RWPE1 (cell line): Measurements from ENCODE around the gene DNMT3B.

Source experiments
- CTCF ChIA-PET: fragments of 350-600 bp; sonication (Branson Sonifier 250); formaldehyde crosslinking; extraction: SDS; loops from one replicate; lab custom pipeline; 2021; lab: Yijun Ruan, JAX
- POLR2A ChIA-PET: fragments of 400-600 bp; formaldehyde crosslinking; extraction: SDS; loops from one replicate; lab custom pipeline; 2020; ENCODE audit warnings: antibody characterized with exemption; ENCODE audit not compliant: low non-redundant PET; lab: Yijun Ruan, JAX
- DNase-seq: peaks from one replicate; pipeline ENCODE4 v3.0.0; 2012; ENCODE audit warnings: low spot score
- H3K27ac ChIP-seq: fragments of 450-650 bp; 2 replicates; pipeline ENCODE4 v1.5.1; 2017
- TF ChIP-seq, protein P1 (sequence below): fragments of 450-650 bp; conservative IDR thresholded peaks from 2 replicates; pipeline ENCODE4 v1.5.1; 2017; ENCODE audit warnings: low read depth, mild to moderate bottlenecking

Gene DNMT3B

DNA sequence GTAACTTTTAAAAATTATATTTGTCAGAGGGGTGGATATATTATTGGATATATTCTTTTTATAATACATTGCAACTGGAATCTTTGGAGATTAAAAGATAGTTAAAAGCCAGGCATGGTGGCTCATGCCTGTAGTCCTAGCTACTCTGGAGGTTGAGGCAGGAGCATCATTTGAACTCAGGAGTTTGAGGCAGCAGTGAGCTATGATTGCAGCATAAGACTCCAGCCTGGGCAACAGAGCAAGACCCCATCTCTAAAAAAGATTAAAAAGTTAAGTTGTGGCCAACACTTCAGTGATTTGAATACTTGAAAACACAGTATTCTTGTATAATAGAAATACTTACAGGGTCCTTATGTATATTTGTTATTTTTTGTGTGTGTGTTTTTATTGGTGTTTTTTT, 72.8 kb downstream of the DNMT3B start:
- POLR2A ChIA-PET = interaction anchor here (0.7 kb wide), 1 partner anchor 66 kb away, joined by 9 read pairs; no protein-coding TSS in a partner anchor
- no peak for DNase-seq
- CTCF ChIA-PET = interaction anchor here (0.6 kb wide), 1 partner anchor 19 kb away, joined by 3 read pairs; no protein-coding TSS in a partner anchor
- H3K27ac ChIP-seq = no peak overlapping the region
- TF ChIP-seq, protein P1, sequence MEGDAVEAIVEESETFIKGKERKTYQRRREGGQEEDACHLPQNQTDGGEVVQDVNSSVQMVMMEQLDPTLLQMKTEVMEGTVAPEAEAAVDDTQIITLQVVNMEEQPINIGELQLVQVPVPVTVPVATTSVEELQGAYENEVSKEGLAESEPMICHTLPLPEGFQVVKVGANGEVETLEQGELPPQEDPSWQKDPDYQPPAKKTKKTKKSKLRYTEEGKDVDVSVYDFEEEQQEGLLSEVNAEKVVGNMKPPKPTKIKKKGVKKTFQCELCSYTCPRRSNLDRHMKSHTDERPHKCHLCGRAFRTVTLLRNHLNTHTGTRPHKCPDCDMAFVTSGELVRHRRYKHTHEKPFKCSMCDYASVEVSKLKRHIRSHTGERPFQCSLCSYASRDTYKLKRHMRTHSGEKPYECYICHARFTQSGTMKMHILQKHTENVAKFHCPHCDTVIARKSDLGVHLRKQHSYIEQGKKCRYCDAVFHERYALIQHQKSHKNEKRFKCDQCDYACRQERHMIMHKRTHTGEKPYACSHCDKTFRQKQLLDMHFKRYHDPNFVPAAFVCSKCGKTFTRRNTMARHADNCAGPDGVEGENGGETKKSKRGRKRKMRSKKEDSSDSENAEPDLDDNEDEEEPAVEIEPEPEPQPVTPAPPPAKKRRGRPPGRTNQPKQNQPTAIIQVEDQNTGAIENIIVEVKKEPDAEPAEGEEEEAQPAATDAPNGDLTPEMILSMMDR = no peak

DNA sequence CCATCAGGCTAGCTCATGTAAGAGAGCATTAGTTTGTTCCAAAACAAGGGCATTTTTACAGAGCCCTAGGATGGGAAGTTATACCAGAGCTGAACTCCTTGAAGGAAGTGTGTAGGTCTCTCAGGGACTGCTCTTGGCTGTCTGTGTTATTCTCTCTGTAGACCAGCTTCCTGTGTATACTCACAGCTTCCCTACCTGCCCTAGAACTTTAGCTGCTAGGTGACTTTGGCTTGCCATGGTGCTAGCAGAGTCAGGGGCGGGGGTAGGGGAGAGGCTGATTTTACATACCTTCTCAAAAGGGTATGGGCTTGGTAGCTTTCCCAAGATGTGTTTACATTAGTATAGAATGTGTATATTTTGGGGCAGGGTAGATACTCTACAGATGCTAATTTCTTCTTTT, 75.0 kb downstream of the DNMT3B start:
- ChIA-PET CTCF (interaction anchor here (0.6 to 1.5 kb wide), 3 partner anchors 47 to 520 kb away, joined by 3 to 7 read pairs (median 4); no protein-coding TSS in a partner anchor), POLR2A (no interaction called here)
- H3K27ac ChIP-seq = no peak overlapping the region
- TF ChIP-seq, protein P1 = no peak
- DNase-seq = no peak

DNA sequence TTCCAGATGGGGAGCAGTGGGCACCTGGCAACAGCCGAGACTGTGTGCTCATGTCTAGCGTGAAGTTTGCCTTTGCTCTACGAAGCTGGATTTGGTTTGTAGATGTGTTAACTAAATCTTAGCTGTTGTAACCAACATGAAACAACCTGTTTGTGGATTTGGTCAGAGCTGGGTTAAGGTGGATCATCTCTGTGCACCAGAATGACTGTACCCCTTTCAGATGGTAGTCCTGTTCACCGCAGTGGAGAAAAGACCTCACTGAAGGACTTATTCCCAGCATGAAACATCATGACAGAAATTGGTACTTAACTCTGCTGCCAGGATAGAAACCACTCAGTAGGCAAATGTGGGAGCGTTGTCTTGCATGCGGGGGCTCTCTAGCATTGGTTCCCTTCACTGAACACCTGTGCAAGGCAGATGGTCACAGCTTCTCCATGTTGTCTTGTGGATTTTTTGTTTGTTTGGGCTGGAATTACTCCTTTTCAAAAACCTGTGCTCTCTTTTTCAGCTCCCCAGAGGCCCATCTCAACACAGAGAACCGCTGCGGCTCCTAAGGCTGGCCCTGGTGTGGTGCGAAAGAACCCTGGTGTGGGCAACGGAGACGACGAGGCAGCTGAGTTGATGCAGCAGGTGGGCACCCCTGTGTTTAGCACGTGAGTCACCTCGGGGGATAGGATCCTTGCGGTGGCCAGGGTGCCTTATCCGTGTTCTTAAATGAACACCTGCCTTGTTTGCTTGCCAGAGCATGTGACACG, 77.2 kb downstream of the DNMT3B start:
- CTCF ChIA-PET = no interaction called here
- no peak for DNase-seq
- POLR2A ChIA-PET = no interaction called here

DNA sequence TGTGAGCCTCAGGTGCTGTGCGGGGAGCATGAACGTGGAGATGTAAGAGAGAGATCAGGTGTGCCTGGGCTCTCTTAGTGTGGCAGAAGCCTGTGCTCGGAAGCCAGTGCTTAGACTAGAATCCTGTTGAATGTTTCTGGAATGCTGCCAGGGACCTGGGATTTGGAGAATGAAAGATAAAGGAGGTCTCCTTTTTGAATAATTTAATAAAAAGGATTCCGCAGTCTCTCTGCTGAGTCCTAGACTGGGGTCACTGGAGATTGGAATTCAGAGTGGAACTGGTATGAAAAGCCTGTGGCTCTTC, 77.7 kb downstream of the DNMT3B start:
- TF ChIP-seq, protein P1 = no peak
- no peak overlapping the region for H3K27ac ChIP-seq
- ChIA-PET CTCF (no interaction called here), POLR2A (no interaction called here)
- DNase-seq = no peak

More for the DNA sequence above, 77.2 kb downstream of the DNMT3B start:
- no peak overlapping the region for H3K27ac ChIP-seq
- TF ChIP-seq, protein P1 = no peak

DNA sequence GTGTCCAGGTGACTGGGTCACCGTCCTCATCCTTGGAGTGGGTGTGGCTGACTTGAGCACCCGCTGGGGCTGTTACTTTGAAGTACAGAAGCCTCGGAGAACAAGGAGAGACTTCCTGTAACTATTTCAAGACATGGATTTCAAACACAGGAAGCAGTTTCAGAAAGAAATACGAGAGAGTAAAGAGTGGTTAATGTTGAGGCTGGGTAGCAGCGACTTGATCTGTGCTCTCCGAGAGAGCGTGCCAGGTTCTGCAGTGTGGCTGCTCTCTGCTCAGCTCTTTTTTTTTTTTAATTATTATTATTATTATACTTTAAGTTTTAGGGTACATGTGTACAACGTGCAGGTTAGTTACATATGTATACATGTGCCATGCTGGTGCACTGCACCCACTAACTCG, 79.0 kb downstream of the DNMT3B start:
- no peak for DNase-seq
- H3K27ac ChIP-seq = no peak overlapping the region
- CTCF ChIA-PET = interaction anchor here (0.7 kb wide), 1 partner anchor 16 kb away, joined by 5 read pairs; no protein-coding TSS in a partner anchor
- POLR2A ChIA-PET = no interaction called here
- TF ChIP-seq, protein P1 = no peak

DNA sequence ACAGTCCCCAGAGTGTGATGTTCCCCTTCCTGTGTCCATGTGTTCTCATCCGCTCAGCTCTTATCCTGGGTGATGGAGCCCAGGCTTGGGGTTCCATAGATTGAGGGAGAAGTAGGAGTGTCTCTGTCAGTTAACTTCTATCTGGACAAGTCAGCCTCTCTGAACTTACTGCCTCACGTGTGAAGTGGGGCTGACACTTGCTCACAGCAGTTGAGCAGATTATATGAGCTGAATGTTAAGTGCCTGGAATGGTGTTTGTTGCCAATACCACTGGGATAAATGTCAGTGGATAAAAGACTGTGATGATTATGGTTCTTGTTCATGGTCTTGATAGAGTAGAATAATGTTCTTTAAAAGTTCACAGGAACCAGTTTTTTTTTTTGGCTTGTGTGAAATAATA, 79.4 kb downstream of the DNMT3B start:
- ChIA-PET POLR2A (no interaction called here), CTCF (interaction anchor here (0.5 to 0.6 kb wide), 3 partner anchors 10 to 76 kb away, joined by 3 read pairs; no protein-coding TSS in a partner anchor)
- TF ChIP-seq, protein P1 = no peak
- H3K27ac ChIP-seq = no peak overlapping the region
- DNase-seq = no peak
